Measurements from ENCODE around the gene GCLC.

Gene GCLC

DNA sequence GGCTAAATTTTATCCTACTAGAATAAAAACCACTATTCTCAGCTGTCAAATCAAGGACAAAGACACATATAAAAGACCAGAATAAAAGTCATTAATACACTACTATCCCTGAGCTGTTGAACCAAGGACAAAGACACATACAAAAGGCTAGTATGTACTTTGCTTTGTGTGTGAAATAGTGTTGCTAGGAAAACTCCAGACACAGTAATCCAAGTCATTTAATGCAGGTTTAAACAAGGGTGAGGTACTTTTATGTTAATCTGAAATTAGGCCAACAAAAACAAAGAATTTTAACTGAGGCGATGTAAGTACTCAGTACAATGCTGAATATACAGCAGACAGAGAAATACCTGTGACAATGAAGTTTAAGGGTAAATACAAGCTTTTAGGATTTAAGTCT is 18.9 kb downstream of the GCLC start:
- FAIRE-seq (no peak), DNase-seq (ENCODE audit: insufficient read length, low spot score) (no peak)
- TF ChIP-seq, protein P1, sequence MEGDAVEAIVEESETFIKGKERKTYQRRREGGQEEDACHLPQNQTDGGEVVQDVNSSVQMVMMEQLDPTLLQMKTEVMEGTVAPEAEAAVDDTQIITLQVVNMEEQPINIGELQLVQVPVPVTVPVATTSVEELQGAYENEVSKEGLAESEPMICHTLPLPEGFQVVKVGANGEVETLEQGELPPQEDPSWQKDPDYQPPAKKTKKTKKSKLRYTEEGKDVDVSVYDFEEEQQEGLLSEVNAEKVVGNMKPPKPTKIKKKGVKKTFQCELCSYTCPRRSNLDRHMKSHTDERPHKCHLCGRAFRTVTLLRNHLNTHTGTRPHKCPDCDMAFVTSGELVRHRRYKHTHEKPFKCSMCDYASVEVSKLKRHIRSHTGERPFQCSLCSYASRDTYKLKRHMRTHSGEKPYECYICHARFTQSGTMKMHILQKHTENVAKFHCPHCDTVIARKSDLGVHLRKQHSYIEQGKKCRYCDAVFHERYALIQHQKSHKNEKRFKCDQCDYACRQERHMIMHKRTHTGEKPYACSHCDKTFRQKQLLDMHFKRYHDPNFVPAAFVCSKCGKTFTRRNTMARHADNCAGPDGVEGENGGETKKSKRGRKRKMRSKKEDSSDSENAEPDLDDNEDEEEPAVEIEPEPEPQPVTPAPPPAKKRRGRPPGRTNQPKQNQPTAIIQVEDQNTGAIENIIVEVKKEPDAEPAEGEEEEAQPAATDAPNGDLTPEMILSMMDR (IDR thresholded peaks at IDR 0.05; ENCODE audit: insufficient read depth, missing control alignments) = no peak

DNA sequence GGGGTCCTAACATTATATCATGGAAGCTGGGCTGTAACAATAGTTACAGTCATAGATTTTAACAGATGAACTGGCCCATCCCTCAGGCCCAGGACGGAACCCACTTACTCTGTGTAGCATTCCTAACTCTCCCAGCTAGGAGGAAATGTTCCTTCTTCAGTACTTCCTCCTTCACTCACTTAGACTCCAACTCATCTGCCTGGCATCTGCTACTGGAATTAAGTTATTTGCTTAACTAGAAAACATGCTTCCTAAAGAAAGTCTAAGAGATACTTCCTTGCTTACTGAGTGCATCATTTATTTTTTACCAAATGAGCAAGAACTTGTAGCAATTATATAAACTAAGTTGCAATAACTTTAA is 20.5 kb downstream of the GCLC start:
- DNase-seq (ENCODE audit: insufficient read length, low spot score) = no peak
- TF ChIP-seq, protein P1 (IDR thresholded peaks at IDR 0.05; ENCODE audit: insufficient read depth, missing control alignments) = no peak
- no peak for FAIRE-seq

DNA sequence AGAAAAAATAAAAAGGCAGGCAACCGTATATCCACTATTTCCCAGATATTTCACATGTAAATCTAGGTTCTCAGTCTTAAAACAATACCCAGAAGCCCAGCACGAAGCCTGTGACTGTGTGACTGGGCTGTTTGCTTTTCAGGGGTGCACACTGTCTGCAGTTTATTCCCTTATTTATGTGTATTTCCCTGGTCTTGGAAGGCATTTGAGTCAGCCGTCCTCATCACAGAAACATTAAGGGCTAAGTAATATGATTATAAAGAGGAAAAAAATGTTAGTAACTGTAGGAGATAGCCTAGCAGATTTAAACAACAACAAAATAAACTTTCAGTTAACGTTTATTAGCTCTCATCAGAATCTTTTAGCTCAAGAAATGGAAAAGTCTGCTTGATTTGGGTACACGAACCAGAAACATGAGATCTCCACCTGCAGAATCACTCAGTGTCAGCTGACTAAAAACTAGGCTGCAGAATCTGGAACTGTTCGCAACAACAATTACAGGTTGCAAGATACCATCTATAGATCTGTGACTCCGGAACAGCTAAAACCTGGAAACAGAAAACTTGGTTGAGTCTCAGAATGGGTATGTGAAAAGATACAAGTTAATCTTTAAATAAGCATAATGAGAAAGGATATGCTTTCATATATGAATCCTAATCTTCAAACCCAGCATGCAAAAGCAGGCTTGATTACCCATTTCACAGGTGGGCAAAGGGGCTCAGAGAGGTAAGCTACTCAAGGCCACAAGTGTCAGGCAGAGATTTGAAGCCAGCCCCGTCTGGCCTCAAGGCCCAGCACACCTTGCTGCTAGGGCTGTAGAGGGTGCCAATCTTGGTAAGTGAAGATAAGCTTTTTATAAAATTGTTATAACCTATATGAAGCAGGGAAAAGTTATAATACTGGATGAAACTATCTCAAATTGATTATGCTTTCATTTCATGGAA is 21.1 kb downstream of the GCLC start:
- TF ChIP-seq, protein P1 (IDR thresholded peaks at IDR 0.05; ENCODE audit: insufficient read depth, missing control alignments) = no peak
- no peak for DNase-seq (ENCODE audit: insufficient read length, low spot score)
- FAIRE-seq = no peak

DNA sequence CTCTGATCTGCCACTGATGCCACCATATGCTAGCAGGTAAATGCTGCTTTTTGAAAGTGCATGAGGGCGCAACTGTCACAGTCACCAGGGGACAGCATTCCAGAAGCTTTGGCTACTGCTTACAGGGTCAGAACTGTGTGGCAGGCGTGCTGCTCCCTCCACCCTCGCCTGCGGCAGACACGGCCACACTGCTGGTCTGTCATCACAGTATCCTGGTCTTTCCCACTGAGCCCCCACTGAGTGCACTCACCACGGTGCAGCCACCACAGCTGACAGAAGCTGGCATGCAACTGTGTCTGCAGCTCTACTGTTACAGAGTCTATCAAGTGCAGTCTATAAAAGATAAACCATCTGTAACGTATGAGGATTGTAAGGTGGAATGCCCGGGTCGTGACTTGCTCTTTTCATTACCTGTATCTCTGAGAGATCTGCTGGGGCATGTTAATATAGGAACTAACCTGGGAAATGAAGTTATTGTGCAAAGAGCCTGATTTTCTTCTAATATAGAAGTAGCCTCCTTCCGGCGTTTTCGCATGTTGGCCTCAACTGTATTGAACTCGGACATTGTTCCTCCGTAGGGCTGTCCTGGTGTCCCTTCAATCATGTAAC is 24.5 kb downstream of the GCLC start:
- no peak for DNase-seq (ENCODE audit: insufficient read length, low spot score)
- TF ChIP-seq, protein P1 (IDR thresholded peaks at IDR 0.05; ENCODE audit: insufficient read depth, missing control alignments) = no peak
- no peak for FAIRE-seq

DNA sequence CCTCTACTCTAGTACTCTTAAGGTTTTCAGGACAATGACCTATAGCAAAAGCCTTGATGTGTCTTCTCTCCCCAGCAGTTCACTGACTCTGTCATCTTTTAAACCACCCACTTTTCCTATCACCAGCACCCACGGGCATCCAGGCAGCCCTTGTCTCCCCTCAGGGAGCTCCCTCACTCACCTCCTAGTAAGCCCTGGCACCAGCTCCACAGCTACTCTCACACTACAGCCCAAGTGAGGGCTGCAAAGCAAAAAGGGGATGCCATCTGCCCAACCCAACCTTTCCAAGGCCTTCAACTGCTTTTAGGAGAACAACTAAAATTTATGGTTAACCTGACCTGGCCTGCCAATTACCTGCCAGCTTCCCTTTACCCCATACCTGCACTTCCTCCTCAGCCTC is 26.0 kb downstream of the GCLC start:
- DNase-seq (ENCODE audit: insufficient read length, low spot score) (no peak), FAIRE-seq (no peak)
- TF ChIP-seq, protein P1 (IDR thresholded peaks at IDR 0.05; ENCODE audit: insufficient read depth, missing control alignments) = no peak

DNA sequence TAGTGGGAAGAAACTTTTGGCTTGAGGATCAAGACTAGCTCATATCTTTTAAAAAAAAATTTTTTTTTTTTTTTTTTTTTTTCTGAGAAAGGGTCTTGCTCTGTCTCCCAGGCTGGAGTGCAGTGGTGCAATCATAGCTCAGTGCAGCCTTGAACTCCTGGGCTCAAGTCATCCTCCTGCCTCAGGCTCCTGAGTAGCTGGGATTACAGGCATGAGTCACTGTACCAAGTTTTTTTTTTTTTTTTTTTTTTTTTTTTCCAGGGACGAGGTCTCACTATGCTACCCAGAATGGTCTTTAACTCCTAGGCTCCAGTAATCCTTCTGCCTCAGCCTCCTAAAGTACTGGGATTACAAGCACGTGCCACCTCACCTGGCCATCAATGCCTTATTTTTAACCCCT is 27.9 kb downstream of the GCLC start:
- DNase-seq (ENCODE audit: insufficient read length, low spot score) (no peak), FAIRE-seq (no peak)
- TF ChIP-seq, protein P1 (IDR thresholded peaks at IDR 0.05; ENCODE audit: insufficient read depth, missing control alignments) = no peak

DNA sequence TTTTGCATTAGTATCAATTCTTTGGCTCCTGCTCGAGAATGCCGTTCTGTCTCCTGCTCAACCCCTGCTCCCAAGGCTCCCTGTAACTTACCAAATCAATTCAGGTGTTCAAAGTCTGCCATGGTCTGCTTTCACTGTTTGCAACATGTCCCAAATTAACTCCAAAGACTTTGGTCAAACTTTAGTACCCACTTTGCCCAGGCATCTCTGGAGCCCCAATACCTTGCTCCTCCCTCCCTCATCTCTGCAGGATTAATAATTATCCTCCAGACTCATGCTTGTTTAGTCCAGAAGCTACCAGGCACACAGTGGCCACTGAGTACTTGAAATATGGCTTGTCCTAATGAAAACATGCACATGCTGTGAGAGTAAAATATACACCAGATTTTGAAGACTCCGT is 30.2 kb downstream of the GCLC start:
- TF ChIP-seq, protein P1 (IDR thresholded peaks at IDR 0.05; ENCODE audit: insufficient read depth, missing control alignments) = no peak
- DNase-seq (ENCODE audit: insufficient read length, low spot score) (no peak), FAIRE-seq (no peak)

All from D721Med (cell line).